Urothelium cell line (cell line): ENCODE measurements around the gene FAM120B.
"Not testable (repeated sequence)": the region's sequence is repeated elsewhere in the genome, so short reads cannot be mapped to it uniquely, and the experiment has no call there.

Experiments used
- DNase-seq: peaks from one replicate; pipeline ENCODE4 v3.0.0; 2011; ENCODE audit warnings: low spot score, mixed read lengths
- FAIRE-seq: peaks from 2 replicates; lab custom pipeline; 2011; peaks lifted over from hg19 to GRCh38; lab: Jason Lieb, UNC

The FAM120B gene

DNA sequence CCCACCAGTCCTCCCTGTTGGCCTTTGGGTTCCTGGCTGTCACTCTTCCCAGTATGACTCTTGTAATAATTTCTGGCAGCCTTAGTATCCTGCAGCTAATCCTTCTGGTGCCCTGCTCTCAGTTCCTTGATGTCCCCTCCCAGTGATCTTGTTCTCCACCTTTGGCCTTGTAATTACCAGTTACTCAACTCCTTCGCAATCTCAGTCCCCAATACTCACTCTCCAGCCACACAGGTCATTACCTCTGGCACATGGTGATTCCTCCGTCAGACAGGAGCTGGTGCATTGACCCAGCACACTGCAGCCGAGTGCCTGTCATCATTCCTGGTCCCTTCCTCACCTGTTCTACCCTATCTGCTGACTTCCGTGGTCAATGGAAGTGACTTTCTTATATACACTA is 101.4 kb downstream of the FAM120B start:
- DNase-seq (no peak), FAIRE-seq (no peak)

DNA sequence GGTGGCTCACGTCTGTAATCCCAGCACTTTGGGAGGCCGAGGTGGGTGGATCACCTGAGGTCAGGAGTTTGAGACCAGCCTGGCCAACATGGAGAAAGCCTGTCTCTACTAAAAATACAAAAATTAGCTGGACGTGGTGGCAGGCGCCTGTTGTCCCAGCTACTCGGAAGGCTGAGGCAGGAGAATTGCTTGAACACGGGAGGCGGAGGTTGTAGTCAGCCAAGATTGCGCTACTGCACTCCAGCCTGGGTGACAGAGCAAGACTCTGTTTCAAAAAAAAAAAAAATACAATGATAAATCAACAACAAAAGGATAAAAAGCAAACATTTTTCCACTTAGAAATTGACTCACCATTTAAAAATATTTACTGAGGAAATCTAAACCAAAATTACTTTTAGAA is 103.2 kb downstream of the FAM120B start:
- not testable (repeated sequence) for DNase-seq, FAIRE-seq

GRCh38 chr6:170410241-170410640 is 103.7 kb downstream of the FAM120B start:
- DNase-seq (no peak), FAIRE-seq (no peak)

- FAIRE-seq (no peak), DNase-seq (no peak)
Measured at GRCh38 chr6:170415318-170415717, 108.8 kb downstream of the FAM120B start.

- DNase-seq (no peak), FAIRE-seq (no peak)
Measured at GRCh38 chr6:170416303-170416702, 109.7 kb downstream of the FAM120B start.

DNA sequence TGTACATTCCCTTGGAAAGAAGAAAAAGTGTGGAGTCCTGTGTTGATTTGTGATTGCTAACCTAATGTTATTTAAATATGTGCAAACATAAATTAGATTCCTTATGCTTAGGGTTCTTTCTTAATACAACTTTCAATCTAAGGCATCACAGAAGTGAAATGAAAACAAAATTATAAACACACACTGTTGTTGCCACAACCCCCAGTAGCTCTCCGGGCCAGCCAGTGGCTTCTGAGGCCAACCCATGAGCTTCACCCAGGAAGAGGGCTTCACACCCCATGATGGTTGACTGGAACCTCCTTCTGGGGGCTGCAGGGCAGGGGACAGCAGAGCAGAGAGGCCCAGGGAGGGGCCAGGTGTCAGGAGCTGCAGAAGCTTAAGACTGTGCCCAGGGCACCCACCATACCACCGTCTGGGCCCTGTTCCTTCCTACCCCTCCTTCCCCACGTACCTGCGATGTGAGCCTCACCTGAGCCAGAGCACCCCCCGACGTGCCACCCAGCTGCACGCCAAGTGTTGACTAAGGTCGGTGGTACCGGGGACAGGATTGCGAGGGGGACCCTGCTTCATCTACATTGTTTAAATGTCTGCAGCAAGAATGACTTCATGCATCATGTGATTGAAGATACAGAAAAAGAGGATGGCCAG is 110.5 kb downstream of the FAM120B start:
- no peak for FAIRE-seq

DNA sequence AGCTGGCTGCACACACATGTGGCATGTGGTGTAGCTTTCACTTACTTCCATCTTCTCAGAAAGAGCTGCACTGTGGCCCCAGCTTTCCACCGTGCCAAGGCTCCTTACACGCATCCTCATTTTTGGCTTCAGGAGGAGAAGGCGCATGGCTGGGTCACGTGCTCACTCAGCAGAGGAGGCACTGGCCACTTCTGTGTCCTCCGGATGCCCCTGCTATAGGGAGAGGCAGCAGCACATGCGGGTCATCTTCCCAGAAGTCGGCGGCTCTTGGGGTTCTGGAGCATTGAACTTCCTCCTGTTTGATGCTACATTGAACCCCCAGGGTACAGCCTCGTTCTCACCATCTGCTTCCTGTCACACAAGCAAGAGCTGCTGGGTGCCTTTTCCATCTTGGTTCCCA is 111.3 kb downstream of the FAM120B start:
- FAIRE-seq, result no peak

More for the DNA sequence above, 110.5 kb downstream of the FAM120B start:
- DNase-seq, result no peak

DNA sequence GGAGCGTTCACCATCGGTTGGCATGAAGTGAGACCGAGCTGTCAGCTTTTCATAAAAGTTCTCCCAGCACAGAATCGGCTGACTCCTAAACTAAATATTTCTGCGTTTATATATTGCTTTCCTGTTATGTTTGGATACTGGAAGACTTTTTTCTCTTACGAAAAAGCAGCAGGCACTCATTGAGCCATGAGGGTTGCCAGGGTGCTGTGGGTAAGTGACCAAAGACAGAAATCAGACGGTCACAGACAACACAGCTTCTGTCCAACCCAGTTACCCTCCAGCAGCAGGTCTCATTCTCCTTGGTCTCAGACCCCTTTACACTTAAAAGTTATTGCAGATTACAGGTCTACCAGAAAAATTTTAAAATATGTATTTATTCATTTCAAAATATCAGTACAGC is 113.7 kb downstream of the FAM120B start:
- DNase-seq (no peak), FAIRE-seq (no peak)

More for the DNA sequence above, 111.3 kb downstream of the FAM120B start:
- DNase-seq, result no peak

DNA sequence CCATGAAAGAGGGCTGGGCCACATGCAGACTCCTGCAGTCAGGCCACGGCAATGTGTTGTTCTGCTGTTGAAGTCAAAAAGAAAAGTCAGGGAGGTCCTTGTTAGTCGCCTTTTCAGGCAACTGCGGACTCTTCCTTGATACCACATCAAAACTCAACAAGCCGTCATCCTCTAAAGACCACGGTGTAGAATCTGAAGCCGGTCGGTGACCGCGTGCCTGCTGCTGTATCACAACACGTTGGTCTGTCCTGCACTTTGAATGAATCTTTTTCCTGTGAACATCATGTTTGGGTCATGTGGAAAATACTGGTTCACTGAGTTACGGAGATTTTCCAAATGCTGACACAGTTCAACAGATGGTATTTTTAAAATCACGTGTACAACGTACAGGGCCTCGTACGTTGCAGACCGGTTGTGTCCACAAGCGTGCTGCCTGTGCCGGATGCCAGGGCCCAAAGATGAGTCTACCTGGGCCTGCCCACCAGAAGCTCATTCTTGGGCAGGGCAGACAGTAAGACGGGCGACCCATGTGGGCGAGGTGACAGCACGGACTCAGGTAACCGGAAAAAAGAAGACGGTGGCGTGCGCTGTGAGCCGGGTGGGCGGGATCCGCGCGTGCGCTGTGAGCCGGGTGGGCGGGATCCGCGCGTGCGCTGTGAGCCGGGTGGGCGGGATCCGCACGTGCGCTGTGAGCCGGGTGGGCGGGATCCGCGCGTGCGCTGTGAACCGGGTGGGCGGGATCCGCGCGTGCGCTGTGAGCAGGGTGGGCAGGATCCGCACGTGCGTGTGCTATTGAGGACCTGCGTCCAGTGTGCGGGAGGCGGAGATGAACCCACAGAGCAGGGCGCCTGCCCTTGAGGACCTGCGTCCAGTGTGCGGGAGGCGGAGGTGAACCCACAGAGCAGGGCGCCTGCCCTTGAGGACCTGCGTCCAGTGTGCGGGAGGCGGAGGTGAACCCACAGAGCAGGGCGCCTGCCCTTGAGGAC is 114.5 kb downstream of the FAM120B start:
- FAIRE-seq, result no peak

GRCh38 chr6:170421921-170422320 is 115.4 kb downstream of the FAM120B start:
- FAIRE-seq, result no peak
- no peak for DNase-seq

More for the DNA sequence above, 114.5 kb downstream of the FAM120B start:
- DNase-seq, result no peak

DNA sequence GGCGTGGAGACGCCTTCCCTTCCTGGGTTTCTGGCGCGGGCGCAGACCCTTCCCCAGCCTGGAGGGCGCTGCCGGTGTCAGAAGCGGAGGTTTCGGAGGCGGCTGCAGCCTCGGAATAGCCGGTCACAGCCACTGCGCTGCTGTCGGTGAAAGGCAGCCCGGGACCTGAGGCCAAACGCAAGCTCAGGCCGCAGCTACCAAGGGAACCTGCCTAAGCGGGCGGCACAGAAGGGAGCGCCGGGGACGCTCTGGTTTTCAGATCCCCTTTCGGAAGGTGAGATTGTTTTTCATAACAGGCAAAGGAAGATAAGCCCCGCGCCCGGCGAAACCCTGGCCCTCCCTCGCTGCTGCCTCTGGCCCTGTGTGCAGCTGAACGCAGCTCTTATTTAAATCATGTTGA is 116.5 kb downstream of the FAM120B start:
- no peak for DNase-seq
- FAIRE-seq, result no peak

- FAIRE-seq, result no peak
- no peak for DNase-seq
Measured at GRCh38 chr6:170423814-170424603, 117.5 kb downstream of the FAM120B start.

DNA sequence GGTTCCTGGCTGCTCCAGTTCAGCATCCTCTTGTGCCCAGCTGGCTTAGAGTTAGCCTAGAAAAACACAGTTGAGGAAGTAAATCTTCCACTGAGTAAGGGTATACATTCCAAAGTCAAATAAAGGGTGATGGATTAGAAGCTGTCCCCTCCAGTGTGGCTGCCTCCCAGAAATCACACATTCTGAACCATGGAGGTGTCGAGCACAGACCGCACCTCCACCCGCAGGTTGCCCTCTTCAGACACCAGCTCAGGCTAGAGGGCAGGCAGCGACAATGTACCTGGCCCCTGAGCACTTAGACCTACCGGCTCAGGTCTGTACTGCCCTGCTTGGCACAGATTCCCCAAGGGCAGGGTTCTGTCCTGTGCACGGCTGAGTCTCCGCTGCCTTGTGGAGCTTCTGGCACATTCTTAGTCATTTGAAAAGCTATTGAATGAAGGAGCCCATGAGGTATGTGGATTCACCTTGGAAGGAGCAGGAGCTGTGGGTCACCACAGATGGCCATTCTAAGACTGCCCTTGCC is 118.1 kb downstream of the FAM120B start:
- DNase-seq (no peak), FAIRE-seq (no peak)

DNA sequence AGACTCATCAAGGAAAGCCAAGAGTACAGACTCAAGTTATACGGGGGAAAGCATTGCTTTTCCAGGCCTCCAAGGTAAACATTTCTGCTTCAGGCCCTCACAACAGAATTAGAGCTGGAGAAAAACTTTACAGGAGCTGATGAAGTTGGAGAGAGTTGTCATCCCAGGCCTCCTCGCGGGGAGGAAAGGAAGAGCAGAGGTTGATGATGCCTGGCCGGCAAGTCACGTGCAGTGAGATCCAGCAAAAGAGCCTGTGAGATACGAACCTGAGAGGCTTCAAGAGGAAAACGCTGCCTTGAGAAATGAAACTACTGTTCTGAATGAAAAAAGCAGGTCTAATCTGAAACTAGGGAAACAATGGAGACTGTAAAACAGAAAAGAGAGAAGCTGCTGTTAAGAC is 122.9 kb downstream of the FAM120B start:
- DNase-seq (no peak), FAIRE-seq (no peak)

- no peak for DNase-seq
- no peak for FAIRE-seq
Measured at GRCh38 chr6:170433163-170434116, 126.9 kb downstream of the FAM120B start.

DNA sequence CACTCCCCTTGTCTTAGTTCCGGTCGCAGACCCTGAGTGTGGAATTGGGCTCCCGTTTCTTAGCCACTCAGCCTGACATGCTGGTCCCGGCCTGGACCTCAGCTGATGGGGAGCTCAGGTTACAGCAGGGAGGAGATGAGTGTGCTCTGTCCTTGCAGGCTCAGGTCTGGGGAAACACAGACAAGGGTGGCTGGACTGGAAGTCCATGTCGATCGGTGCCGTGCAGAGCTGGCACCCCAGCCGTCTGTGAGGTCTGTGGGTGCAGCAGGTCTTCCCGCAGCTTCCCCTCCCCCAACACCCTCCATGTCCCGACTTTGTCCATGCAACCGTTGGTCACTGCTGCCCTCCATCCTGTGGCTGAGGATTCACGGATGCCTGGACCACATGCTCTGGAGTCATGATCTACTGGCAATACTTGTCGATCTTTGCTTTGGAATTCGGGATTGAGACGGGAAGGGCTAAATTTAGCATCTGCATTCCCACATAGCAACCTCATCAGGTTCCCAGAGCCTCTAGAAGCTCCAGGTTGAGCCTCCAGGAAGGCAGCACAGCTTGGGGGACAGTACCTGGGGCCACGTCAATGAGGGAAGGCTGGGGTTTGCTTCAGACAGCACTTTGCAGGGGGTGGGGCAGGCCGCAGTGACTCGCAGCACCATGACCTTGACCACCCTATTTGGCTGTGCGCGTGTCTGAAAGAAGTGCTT is 127.7 kb downstream of the FAM120B start:
- FAIRE-seq (no peak), DNase-seq (no peak)

DNA sequence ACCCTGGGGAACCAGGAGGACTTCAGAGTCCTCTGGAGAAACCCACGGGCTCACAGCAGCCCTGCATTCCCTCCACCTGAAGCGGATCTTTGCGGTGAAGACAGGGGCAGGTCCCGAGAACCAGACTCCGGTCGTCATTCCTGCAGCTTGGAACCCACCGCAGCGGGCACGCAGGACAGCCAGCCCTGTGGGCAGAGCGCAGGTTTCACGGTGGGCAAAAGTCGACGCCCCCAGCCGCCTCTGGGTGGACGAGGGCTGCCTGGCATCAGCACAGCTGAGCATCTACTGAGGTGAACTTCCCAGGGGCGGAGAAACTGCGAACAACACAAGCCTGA is 128.2 kb downstream of the FAM120B start:
- FAIRE-seq (no peak), DNase-seq (no peak)

DNA sequence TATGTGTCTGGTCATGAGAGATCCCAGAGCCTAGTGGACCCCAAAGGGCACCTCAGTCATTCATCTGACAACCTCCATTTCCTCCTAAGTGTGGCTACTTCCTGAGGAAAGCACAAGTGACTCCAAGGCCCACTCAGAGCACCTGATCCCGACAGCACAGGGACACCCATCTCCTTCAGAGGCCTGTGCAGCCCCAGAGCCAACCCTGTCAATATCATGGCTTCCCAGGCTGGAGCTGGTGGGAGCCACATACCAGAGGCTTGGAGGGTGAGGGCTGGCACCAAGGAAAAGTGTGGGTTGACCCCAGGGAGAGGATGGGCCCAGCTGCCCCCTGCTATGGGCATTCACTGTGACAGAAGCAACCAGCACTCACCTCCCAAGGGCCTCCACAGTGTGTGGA is 129.2 kb downstream of the FAM120B start:
- no peak for FAIRE-seq
- no peak for DNase-seq

DNA sequence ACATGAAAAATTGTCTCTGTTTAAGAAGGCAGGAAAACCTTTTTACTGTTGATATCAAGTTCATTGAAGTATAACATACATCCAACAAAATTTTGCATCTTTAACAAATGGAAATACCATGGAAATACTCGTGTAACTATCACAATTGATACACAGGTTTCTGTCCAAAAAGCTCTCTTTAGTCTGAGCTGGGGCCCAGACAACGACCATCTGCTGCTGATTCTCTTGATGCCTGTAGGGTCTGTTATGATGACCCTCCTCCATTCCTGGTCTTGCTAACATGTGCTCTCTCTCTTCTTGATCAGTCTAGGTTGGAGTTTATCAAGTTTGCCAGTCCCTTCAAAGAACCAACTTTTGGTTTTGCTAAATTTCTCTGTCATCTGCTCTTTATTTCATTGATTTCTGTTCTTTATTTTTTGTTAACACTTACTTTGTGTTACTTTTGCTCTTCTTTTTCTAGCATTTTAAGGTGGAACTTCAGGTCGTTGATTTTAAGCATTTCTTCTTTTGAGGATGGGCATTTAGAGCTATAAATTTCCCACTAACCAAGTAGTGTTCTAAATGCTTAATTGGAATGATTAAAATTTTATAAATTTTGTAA is 129.8 kb downstream of the FAM120B start:
- FAIRE-seq (no peak), DNase-seq (no peak)
